GM12878 (cell line): ENCODE data around the gene EP400. TPM values are rescaled to one million over a fixed set of nuclear protein-coding genes. Genes with fewer than 3 reads are reported as not detected.

Experiments
- ATAC-seq: fragments of 200-7000 bp; cut with Tn5 transposase; 3 replicates; pipeline ENCODE4 v1.9.1; 2020; ENCODE audit warnings: mild to moderate bottlenecking, moderate library complexity
- BruUV-seq: library from RNA; stranded (reverse); fragments of 400-500 nt; replicated peaks from 2 replicates; lab custom pipeline; 2021; lab: Mats Ljungman, UMichigan
- CTCF ChIA-PET: fragments of 300-600 bp; sonication (Branson Sonifier 250); formaldehyde crosslinking; extraction: SDS; loops from one replicate; lab custom pipeline; 2021; ENCODE audit warnings: inconsistent platforms; lab: Yijun Ruan, JAX
- POLR2A ChIA-PET: fragments of 350-600 bp; formaldehyde crosslinking; extraction: SDS; loops from one replicate; lab custom pipeline; 2021; ENCODE audit warnings: inconsistent platforms; lab: Charles Lee
- RAD21 ChIA-PET: fragments of 300-600 bp; sonication (Branson Sonifier 250); formaldehyde crosslinking; loops from one replicate; lab custom pipeline; 2023; ENCODE audit warnings: antibody characterized with exemption; ENCODE audit not compliant: unreplicated experiment; lab: Charles Lee
- SMC1A ChIA-PET: fragments of 300-600 bp; sonication (Branson Sonifier 250); formaldehyde crosslinking; loops from one replicate; lab custom pipeline; 2023; ENCODE audit not compliant: unreplicated experiment, uncharacterized antibody; lab: Charles Lee
- DNase-seq: peaks from one replicate; pipeline ENCODE4 v3.0.0-alpha.2; 2011; ENCODE audit warnings: low read depth, low spot score
- FAIRE-seq: peaks from 3 replicates; lab custom pipeline; 2011; peaks lifted over from hg19 to GRCh38; lab: Jason Lieb, UNC
- H2AFZ ChIP-seq: 2 replicates; pipeline ENCODE4 v1.6.0; 2011; ENCODE audit warnings: low read depth, low read length, control low read depth; ENCODE audit not compliant: control insufficient read depth
- H3K27ac ChIP-seq: 2 replicates; pipeline ENCODE4 v1.5.1; 2011; ENCODE audit warnings: control low read depth; ENCODE audit not compliant: control insufficient read depth, insufficient read depth
- H3K27me3 ChIP-seq, 2 experiments: replicated peaks in 1 of 2; 2 replicates each; pipeline versions ENCODE4 v1.6.0 to v1.6.1; 2011; ENCODE audit warnings: low read length in 1 of 2; ENCODE audit not compliant: control insufficient read depth in 2 of 2, insufficient read depth in 2 of 2
- H3K36me3 ChIP-seq, 2 experiments: 2 replicates each; pipeline ENCODE4 v1.5.1; 2011; ENCODE audit warnings: low read length in 1 of 2; ENCODE audit not compliant: control insufficient read depth in 2 of 2, insufficient read depth in 2 of 2
- H3K4me1 ChIP-seq: 2 replicates; pipeline ENCODE4 v1.6.1; 2011; ENCODE audit warnings: mild to moderate bottlenecking, low read length, moderate library complexity, mixed read lengths; ENCODE audit not compliant: control insufficient read depth, insufficient read depth
- H3K4me2 ChIP-seq: 2 replicates; pipeline ENCODE4 v1.6.0; 2011; ENCODE audit warnings: control low read depth; ENCODE audit not compliant: control insufficient read depth, insufficient read depth
- H3K4me3 ChIP-seq: fragments of 200-600 bp; sonication (generic); 2 replicates; pipeline ENCODE4 v1.5.1; 2016
- H3K79me2 ChIP-seq: 2 replicates; pipeline ENCODE4 v1.6.0; 2011; ENCODE audit warnings: low read length; ENCODE audit not compliant: control insufficient read depth, insufficient read depth
- H3K9ac ChIP-seq: 2 replicates; pipeline ENCODE4 v1.8.0; 2011; ENCODE audit warnings: low read length, control low read depth, mixed read lengths; ENCODE audit not compliant: control insufficient read depth, insufficient read depth
- H3K9me3 ChIP-seq: replicated peaks from 3 replicates; pipeline ENCODE4 v1.5.1; 2011; ENCODE audit warnings: mild to moderate bottlenecking, low read length; ENCODE audit not compliant: control insufficient read depth, insufficient read depth
- H4K20me1 ChIP-seq: 2 replicates; pipeline ENCODE4 v1.6.0; 2011; ENCODE audit not compliant: control insufficient read depth, insufficient read depth
- CBFB ChIP-seq: IDR thresholded peaks from 2 replicates; pipeline ENCODE4 v1.6.1; 2016; ENCODE audit warnings: antibody characterized with exemption, low read depth
- CBX5 ChIP-seq: sonication (generic); IDR thresholded peaks from 2 replicates; pipeline ENCODE4 v1.6.1; 2016; ENCODE audit warnings: low read depth, moderate library complexity, mild to moderate bottlenecking, inconsistent platforms
- E2F8 ChIP-seq: fragments of 450-650 bp; IDR thresholded peaks from 2 replicates; pipeline ENCODE4 v1.6.1; 2018; ENCODE audit warnings: mild to moderate bottlenecking, low read depth, moderate library complexity; ENCODE audit not compliant: partially characterized antibody
- EGR1 ChIP-seq, 2 experiments: IDR thresholded peaks; 1 replicate in 1 of 2; 2 replicates in 1 of 2; pipeline ENCODE4 v1.6.1; 2011 to 2012; ENCODE audit warnings: low read depth in 2 of 2, low read length in 2 of 2, borderline replicate concordance in 1 of 2, mild to moderate bottlenecking in 1 of 2, moderate library complexity in 1 of 2
- JUND ChIP-seq: IDR thresholded peaks from 2 replicates; pipeline ENCODE4 v1.6.1; 2012; ENCODE audit warnings: low read depth, mild to moderate bottlenecking, low read length, improper control_type of control experiment, moderate library complexity
- MLLT1 ChIP-seq: fragments of 450-650 bp; IDR thresholded peaks from 2 replicates; pipeline ENCODE4 v1.6.1; 2016; ENCODE audit warnings: mild to moderate bottlenecking
- NKRF ChIP-seq: fragments of 450-650 bp; conservative IDR thresholded peaks from 2 replicates; pipeline ENCODE4 v1.6.1; 2017; ENCODE audit warnings: mild to moderate bottlenecking, moderate library complexity
- NR2C2 ChIP-seq: IDR thresholded peaks from 2 replicates; pipeline ENCODE4 v1.6.1; 2011; ENCODE audit warnings: borderline replicate concordance, low read depth; ENCODE audit not compliant: control insufficient read depth, insufficient read length
- RAD51 ChIP-seq: fragments of 450-650 bp; IDR thresholded peaks from 2 replicates; pipeline ENCODE4 v1.6.1; 2016; ENCODE audit warnings: moderate library complexity, mild to moderate bottlenecking, inconsistent platforms
- RUNX3 ChIP-seq: IDR thresholded peaks from 2 replicates; pipeline ENCODE4 v1.6.1; 2012; ENCODE audit warnings: low read length, inconsistent platforms
- SPI1 ChIP-seq: IDR thresholded peaks from 2 replicates; pipeline ENCODE4 v1.6.1; 2011; ENCODE audit warnings: low read depth, mild to moderate bottlenecking, low read length, moderate library complexity, borderline replicate concordance; ENCODE audit not compliant: insufficient read depth
- TAF1 ChIP-seq: IDR thresholded peaks from 2 replicates; pipeline ENCODE4 v1.6.1; 2011; ENCODE audit warnings: mild to moderate bottlenecking, low read depth, low read length, borderline replicate concordance
- TARDBP ChIP-seq: IDR thresholded peaks from 2 replicates; pipeline ENCODE4 v1.6.1; 2016; ENCODE audit warnings: borderline replicate concordance
- TCF12 ChIP-seq: IDR thresholded peaks from 2 replicates; pipeline ENCODE4 v1.6.1; 2011; ENCODE audit warnings: low read depth, mild to moderate bottlenecking, low read length
- TCF7 ChIP-seq: IDR thresholded peaks from 2 replicates; pipeline ENCODE4 v1.6.1; 2014; ENCODE audit warnings: antibody characterized with exemption, borderline replicate concordance
- WGBS: methylation state at CpG from one replicate; pipeline ENCODE4 v1.1.6; 2016; ENCODE audit warnings: low lambda C conversion rate; ENCODE audit not compliant: insufficient replicate concordance, insufficient coverage; ENCODE audit errors: missing lambda C conversion rate; 5-methylcytosine and 5-hydroxymethylcytosine counted together
- in situ Hi-C: fragments of 300-500 bp; cut with MboI; formaldehyde crosslinking; loops from 9 replicates; pipeline ENCODE4 v1.14.3; 2018; ENCODE audit warnings: mixed read lengths
- intact Hi-C: fragments of 100-400 bp; cut with micrococcal nuclease; formaldehyde crosslinking; loops from one replicate; pipeline ENCODE4 v1.14.2; 2022; ENCODE audit not compliant: unreplicated experiment
- polyA plus RNA-seq, 11 experiments: library from polyadenylated mRNA; depleted of rRNA in 4 of 11; unstranded in 6 of 11; stranded (reverse) in 5 of 11; fragments of >200 nt; fragmentation: Nextera tagmentation in 4 of 11; fragmentation: Illumina TruSeq in 1 of 11; extraction: Ambion mirVana in 4 of 11; extraction: Trizol in 1 of 11; gene quantifications; 1 replicate in 1 of 11; 2 replicates in 10 of 11; pipeline versions ENCODE4 v1.2.1 to v1.2.3, GENCODE V29; 2011 to 2016; ENCODE audit warnings: inconsistent platforms in 2 of 11, missing spikeins in 2 of 11, low read depth in 1 of 11
- total RNA-seq, 4 experiments: library from RNA; depleted of rRNA in 3 of 4; stranded (reverse); fragments of >200 nt in 3 of 4; fragmentation: Illumina TruSeq in 1 of 4; extraction: Trizol in 1 of 4; gene quantifications; 2 replicates each; pipeline versions ENCODE4 v1.2.1 to v1.2.3, GENCODE V29; 2013 to 2021
- TF ChIP-seq, protein P1 (sequence below): fragments of 150-350 bp; IDR thresholded peaks from 2 replicates; pipeline ENCODE4 v1.6.1; 2014; ENCODE audit warnings: mild to moderate bottlenecking, low read depth, low read length
- TF ChIP-seq, protein P2 (sequence below): IDR thresholded peaks from 2 replicates; pipeline ENCODE4 v1.6.1; 2011; ENCODE audit warnings: low read depth, mild to moderate bottlenecking, low read length, moderate library complexity, borderline replicate concordance; ENCODE audit errors: extremely low read depth

Gene EP400
- total and polyA plus RNA-seq, 10 of the 15 experiments (the other 5 are each of a cell fraction or from before 2014, with no cell fraction given) = 3.8 to 44.2 (median 8.4) TPM

- 95% methylated on average over 8 of the region's 8 CpGs for WGBS
- Histone ChIP-seq H3K4me3 (no peak overlapping the region), H3K4me1 (no peaks in the 10 kb centered on the region), H3K27me3 (no peaks in the 10 kb centered on the region), H3K79me2 (no peaks in the 10 kb centered on the region), H3K9ac (no peak overlapping the region), H3K9me3 (no peaks in the 10 kb centered on the region), H3K4me2 (no peak overlapping the region), H3K27ac (no peak overlapping the region), H4K20me1 (no peaks in the 10 kb centered on the region), H2AFZ (no peak overlapping the region), H3K36me3 (no peaks in the 10 kb centered on the region; a peak in 3 of 4 replicates)
- no peak for FAIRE-seq
- no peak for DNase-seq
- ChIA-PET POLR2A (no interaction called here), SMC1A (no interaction called here), RAD21 (no interaction called here), CTCF (interaction anchor here (0.6 kb wide), 1 partner anchor 177 kb away, joined by 3 read pairs; no protein-coding TSS in a partner anchor)
- intact Hi-C loops = no loop called here
- ATAC-seq = no peak
- BruUV-seq = no TSS peak
- in situ Hi-C loops = no loop called here
- TF ChIP-seq E2F8 = no peak
- TF ChIP-seq, protein P1, sequence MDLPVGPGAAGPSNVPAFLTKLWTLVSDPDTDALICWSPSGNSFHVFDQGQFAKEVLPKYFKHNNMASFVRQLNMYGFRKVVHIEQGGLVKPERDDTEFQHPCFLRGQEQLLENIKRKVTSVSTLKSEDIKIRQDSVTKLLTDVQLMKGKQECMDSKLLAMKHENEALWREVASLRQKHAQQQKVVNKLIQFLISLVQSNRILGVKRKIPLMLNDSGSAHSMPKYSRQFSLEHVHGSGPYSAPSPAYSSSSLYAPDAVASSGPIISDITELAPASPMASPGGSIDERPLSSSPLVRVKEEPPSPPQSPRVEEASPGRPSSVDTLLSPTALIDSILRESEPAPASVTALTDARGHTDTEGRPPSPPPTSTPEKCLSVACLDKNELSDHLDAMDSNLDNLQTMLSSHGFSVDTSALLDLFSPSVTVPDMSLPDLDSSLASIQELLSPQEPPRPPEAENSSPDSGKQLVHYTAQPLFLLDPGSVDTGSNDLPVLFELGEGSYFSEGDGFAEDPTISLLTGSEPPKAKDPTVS = no peak
- no peak for TF ChIP-seq EGR1 (IDR thresholded peaks at IDR 0.05; ENCODE audit: borderline replicate concordance in 1 of 2, low read depth in 2 of 2, low read length in 2 of 2)
- no peak for TF ChIP-seq SPI1
- no peak for TF ChIP-seq CBX5
- TF ChIP-seq RAD51 = no peak
- TF ChIP-seq TCF7 = no peak
- no peak for TF ChIP-seq TARDBP
- no peak for TF ChIP-seq MLLT1
- no peak for TF ChIP-seq RUNX3
- TF ChIP-seq NKRF = no peak
- no peak for TF ChIP-seq TAF1
- TF ChIP-seq TCF12 = no peak
- TF ChIP-seq, protein P2, sequence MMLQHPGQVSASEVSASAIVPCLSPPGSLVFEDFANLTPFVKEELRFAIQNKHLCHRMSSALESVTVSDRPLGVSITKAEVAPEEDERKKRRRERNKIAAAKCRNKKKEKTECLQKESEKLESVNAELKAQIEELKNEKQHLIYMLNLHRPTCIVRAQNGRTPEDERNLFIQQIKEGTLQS = no peak
- no peak for TF ChIP-seq NR2C2
- no peak for TF ChIP-seq CBFB
- TF ChIP-seq JUND = no peak
Observed at GRCh38 chr12:131913666-131914065, 36.1 kb upstream of the EP400 start.
